ENCODE measurements around the gene ITPR1. TPM values are rescaled to one million over a fixed set of nuclear protein-coding genes. Genes with fewer than 3 reads are reported as not detected.

The ITPR1 gene
- total RNA-seq, 1 experiment from 2014 or later: 7.5 TPM

DNA sequence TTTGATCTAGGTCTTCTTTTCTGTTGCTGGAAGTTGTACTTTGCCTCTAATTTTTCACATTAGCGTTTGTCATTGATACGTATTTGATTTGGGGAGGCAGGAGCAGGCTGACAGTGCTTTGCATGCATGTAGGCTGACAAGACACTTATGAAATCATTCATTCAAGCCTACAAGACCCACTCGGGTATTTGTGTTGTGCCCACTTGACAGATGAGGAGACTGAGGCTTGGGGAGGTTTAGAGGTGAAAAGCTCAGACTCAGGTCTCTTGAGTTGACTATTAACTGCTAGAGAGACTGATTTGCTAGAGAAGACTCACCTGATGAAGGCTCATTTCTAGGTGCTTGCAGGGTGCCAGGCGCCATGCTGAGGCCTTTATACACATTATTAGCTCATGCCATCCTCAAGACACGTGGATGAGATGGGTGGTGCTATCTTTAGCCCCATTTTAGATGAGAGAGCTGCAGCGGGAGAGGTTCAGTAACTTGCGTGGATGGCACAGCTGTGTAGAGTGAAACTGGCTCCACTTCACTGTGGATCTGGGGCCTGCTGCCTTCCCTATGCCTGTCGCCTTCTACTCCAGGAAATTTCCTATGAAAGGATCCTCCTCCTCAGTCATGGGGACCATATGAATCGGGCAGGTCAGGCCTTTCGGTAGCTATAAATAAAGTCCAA, 192.7 kb downstream of the ITPR1 start:
- no peak for DNase-seq (ENCODE audit: unreplicated experiment)
- ChIA-PET POLR2A (no interaction called here), CTCF (interaction anchor here (1.0 to 2.0 kb wide), 3 partner anchors 26 to 30 kb away, joined by 3 to 8 read pairs (median 8); no protein-coding TSS in a partner anchor)
- Mint-ChIP-seq H3K9me3 (ENCODE audit: unreplicated experiment) (no peaks in the 10 kb centered on the region), H3K4me1 (ENCODE audit: insufficient read depth, unreplicated experiment) (peaks cover 4% of the 10 kb centered on the region), H3K36me3 (ENCODE audit: insufficient read depth, unreplicated experiment) (peaks cover 5% of the 10 kb centered on the region), H3K27ac (ENCODE audit: low read depth, unreplicated experiment) (peak overlapping the region; percentile 21), H3K4me3 (ENCODE audit: unreplicated experiment) (no peak overlapping the region), H3K27me3 (ENCODE audit: insufficient read depth, unreplicated experiment) (no peaks in the 10 kb centered on the region)
- TF ChIP-seq, protein P1, sequence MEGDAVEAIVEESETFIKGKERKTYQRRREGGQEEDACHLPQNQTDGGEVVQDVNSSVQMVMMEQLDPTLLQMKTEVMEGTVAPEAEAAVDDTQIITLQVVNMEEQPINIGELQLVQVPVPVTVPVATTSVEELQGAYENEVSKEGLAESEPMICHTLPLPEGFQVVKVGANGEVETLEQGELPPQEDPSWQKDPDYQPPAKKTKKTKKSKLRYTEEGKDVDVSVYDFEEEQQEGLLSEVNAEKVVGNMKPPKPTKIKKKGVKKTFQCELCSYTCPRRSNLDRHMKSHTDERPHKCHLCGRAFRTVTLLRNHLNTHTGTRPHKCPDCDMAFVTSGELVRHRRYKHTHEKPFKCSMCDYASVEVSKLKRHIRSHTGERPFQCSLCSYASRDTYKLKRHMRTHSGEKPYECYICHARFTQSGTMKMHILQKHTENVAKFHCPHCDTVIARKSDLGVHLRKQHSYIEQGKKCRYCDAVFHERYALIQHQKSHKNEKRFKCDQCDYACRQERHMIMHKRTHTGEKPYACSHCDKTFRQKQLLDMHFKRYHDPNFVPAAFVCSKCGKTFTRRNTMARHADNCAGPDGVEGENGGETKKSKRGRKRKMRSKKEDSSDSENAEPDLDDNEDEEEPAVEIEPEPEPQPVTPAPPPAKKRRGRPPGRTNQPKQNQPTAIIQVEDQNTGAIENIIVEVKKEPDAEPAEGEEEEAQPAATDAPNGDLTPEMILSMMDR (IDR thresholded peaks at IDR 0.05; ENCODE audit: unreplicated experiment): no peak
- intact Hi-C loops (cut with micrococcal nuclease): no loop called here
- no TSS peak for BruUV-seq (replicated peaks)

DNA sequence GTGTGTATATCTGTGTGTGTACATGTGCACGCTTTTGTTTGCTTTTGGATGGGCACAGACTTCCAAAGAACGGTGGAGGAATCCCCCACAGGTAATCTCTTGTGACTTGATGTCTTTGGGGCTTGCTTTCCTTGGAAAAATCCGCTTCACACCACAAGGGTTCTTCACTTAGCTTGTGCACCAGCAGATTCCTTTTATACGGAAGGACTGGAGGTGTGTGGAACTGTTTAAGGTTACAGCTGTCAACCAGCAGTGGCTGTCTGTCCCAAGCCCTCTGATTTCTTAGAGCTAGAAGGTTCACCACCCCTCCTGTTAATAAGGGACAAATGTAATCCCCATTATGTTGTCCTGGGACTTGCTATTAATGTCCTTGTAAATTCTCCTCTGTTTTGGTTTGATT, 193.5 kb downstream of the ITPR1 start:
- Mint-ChIP-seq H3K9me3 (ENCODE audit: unreplicated experiment) (no peaks in the 10 kb centered on the region), H3K27me3 (ENCODE audit: insufficient read depth, unreplicated experiment) (no peaks in the 10 kb centered on the region), H3K36me3 (ENCODE audit: insufficient read depth, unreplicated experiment) (peaks cover 5% of the 10 kb centered on the region), H3K27ac (ENCODE audit: low read depth, unreplicated experiment) (no peak overlapping the region), H3K4me1 (ENCODE audit: insufficient read depth, unreplicated experiment) (peaks cover 4% of the 10 kb centered on the region), H3K4me3 (ENCODE audit: unreplicated experiment) (no peak overlapping the region)
- ChIA-PET CTCF (interaction anchor here (1.6 to 2.0 kb wide), 2 partner anchors 25 to 30 kb away, joined by 8 read pairs; no protein-coding TSS in a partner anchor), POLR2A (no interaction called here)
- intact Hi-C loops (cut with micrococcal nuclease): no loop called here
- no peak for DNase-seq (ENCODE audit: unreplicated experiment)
- BruUV-seq (replicated peaks): no TSS peak
- TF ChIP-seq, protein P1 (IDR thresholded peaks at IDR 0.05; ENCODE audit: unreplicated experiment): no peak

DNA sequence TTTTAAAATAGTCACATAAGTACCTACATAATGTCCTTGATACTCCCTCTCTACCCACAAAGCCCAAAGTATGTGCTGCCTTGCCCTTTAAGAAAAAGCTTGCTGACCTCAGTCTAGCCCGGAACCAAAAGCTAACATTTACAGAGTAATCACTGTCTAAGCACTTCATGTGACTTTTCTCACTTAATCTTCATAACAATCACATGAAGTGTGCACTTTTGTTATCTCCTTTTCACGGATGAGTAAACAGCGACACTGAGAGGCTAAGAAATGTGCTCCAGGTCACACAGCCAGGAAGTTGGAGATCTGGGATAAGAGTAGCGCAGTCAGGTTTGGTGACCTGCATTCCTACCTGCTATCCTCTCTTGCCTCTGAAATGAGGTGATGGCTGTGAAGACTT, 194.0 kb downstream of the ITPR1 start:
- no TSS peak for BruUV-seq (replicated peaks)
- DNase-seq (ENCODE audit: unreplicated experiment): no peak
- POLR2A ChIA-PET: interaction anchor here (1.2 kb wide), 1 partner anchor 48 kb away, joined by 4 read pairs; no protein-coding TSS in a partner anchor

DNA sequence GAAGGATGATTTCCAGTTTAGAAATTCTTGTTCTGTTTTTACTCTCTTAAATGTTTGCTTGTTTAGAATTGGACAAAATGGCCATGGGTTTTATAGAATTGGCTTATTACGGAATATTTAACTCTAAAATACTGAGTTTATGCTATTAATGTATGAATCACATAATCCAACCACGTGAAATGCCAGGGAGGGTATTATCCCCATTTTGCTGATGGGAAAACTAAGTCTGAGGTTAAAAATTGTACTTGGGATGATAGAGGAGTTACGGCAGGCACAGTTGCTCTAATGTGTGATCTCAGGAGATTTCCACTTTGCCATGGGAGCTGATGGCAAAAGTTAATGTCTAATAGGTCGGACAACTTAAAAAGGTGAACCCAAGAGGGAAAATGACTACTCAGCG, 194.4 kb downstream of the ITPR1 start:
- ChIA-PET CTCF (interaction anchor here (1.6 kb wide), 1 partner anchor 24 kb away, joined by 8 read pairs; no protein-coding TSS in a partner anchor), POLR2A (interaction anchor here (1.2 kb wide), 1 partner anchor 47 kb away, joined by 4 read pairs; no protein-coding TSS in a partner anchor)
- Mint-ChIP-seq H3K36me3 (ENCODE audit: insufficient read depth, unreplicated experiment) (peaks cover 5% of the 10 kb centered on the region), H3K4me1 (ENCODE audit: insufficient read depth, unreplicated experiment) (peaks cover 4% of the 10 kb centered on the region), H3K27me3 (ENCODE audit: insufficient read depth, unreplicated experiment) (no peaks in the 10 kb centered on the region), H3K4me3 (ENCODE audit: unreplicated experiment) (no peak overlapping the region), H3K27ac (ENCODE audit: low read depth, unreplicated experiment) (no peak overlapping the region), H3K9me3 (ENCODE audit: unreplicated experiment) (no peaks in the 10 kb centered on the region)
- no peak for DNase-seq (ENCODE audit: unreplicated experiment)
- TF ChIP-seq, protein P1 (IDR thresholded peaks at IDR 0.05; ENCODE audit: unreplicated experiment): no peak
- no TSS peak for BruUV-seq (replicated peaks)
- intact Hi-C loops (cut with micrococcal nuclease): no loop called here

More for the DNA sequence above, 194.0 kb downstream of the ITPR1 start:
- Mint-ChIP-seq H3K27me3 (ENCODE audit: insufficient read depth, unreplicated experiment) (no peaks in the 10 kb centered on the region), H3K4me3 (ENCODE audit: unreplicated experiment) (no peak overlapping the region), H3K36me3 (ENCODE audit: insufficient read depth, unreplicated experiment) (peaks cover 5% of the 10 kb centered on the region), H3K9me3 (ENCODE audit: unreplicated experiment) (no peaks in the 10 kb centered on the region), H3K27ac (ENCODE audit: low read depth, unreplicated experiment) (no peak overlapping the region), H3K4me1 (ENCODE audit: insufficient read depth, unreplicated experiment) (peaks cover 4% of the 10 kb centered on the region)
- CTCF ChIA-PET: interaction anchor here (1.6 to 2.0 kb wide), 2 partner anchors 24 to 31 kb away, joined by 8 read pairs; no protein-coding TSS in a partner anchor
- intact Hi-C loops (cut with micrococcal nuclease): no loop called here
- TF ChIP-seq, protein P1 (IDR thresholded peaks at IDR 0.05; ENCODE audit: unreplicated experiment): no peak
